ENCODE measurements around the gene CLCN2. TPM values are rescaled to one million over a fixed set of nuclear protein-coding genes. Genes with fewer than 3 reads are reported as not detected.

Gene CLCN2
- total RNA-seq, 1 experiment from 2014 or later = 22.6 TPM

DNA sequence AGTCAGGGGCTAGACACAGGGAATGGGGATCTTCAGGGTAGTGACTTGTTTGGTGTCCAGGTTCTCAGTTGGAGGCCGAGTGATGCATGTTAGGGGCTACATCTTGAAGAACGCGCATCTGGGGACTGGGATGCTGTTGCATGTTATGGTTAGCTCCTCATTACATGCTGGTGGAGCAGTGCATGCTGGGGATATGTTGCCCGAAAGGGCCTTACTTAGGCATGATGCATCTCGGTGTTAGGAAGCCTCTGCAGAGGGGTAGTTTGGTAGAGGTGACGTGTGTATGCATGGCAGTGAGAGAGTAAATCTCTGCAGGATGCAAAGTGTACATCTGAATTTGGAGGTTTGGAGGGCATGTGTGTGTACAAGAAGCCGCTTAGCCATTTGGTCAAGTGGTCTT is 44.6 kb downstream of the CLCN2 start:
- ATAC-seq (no peak), DNase-seq (ENCODE audit: low spot score) (no peak)
- TF ChIP-seq NR1H2 (CRISPR knock-in tag; IDR thresholded peaks at IDR 0.05) = no peak
- no peak for TF ChIP-seq ZNF317 (CRISPR knock-in tag; IDR thresholded peaks at IDR 0.05; ENCODE audit: borderline replicate concordance, low read depth)
- TF ChIP-seq, protein P1, sequence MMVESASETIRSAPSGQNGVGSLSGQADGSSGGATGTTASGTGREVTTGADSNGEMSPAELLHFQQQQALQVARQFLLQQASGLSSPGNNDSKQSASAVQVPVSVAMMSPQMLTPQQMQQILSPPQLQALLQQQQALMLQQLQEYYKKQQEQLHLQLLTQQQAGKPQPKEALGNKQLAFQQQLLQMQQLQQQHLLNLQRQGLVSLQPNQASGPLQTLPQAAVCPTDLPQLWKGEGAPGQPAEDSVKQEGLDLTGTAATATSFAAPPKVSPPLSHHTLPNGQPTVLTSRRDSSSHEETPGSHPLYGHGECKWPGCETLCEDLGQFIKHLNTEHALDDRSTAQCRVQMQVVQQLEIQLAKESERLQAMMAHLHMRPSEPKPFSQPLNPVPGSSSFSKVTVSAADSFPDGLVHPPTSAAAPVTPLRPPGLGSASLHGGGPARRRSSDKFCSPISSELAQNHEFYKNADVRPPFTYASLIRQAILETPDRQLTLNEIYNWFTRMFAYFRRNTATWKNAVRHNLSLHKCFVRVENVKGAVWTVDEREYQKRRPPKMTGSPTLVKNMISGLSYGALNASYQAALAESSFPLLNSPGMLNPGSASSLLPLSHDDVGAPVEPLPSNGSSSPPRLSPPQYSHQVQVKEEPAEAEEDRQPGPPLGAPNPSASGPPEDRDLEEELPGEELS (CRISPR knock-in tag; IDR thresholded peaks at IDR 0.05) = no peak
- TF ChIP-seq, protein P2, sequence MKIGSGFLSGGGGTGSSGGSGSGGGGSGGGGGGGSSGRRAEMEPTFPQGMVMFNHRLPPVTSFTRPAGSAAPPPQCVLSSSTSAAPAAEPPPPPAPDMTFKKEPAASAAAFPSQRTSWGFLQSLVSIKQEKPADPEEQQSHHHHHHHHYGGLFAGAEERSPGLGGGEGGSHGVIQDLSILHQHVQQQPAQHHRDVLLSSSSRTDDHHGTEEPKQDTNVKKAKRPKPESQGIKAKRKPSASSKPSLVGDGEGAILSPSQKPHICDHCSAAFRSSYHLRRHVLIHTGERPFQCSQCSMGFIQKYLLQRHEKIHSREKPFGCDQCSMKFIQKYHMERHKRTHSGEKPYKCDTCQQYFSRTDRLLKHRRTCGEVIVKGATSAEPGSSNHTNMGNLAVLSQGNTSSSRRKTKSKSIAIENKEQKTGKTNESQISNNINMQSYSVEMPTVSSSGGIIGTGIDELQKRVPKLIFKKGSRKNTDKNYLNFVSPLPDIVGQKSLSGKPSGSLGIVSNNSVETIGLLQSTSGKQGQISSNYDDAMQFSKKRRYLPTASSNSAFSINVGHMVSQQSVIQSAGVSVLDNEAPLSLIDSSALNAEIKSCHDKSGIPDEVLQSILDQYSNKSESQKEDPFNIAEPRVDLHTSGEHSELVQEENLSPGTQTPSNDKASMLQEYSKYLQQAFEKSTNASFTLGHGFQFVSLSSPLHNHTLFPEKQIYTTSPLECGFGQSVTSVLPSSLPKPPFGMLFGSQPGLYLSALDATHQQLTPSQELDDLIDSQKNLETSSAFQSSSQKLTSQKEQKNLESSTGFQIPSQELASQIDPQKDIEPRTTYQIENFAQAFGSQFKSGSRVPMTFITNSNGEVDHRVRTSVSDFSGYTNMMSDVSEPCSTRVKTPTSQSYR (CRISPR knock-in tag; IDR thresholded peaks at IDR 0.05) = no peak
- TF ChIP-seq, protein P3, sequence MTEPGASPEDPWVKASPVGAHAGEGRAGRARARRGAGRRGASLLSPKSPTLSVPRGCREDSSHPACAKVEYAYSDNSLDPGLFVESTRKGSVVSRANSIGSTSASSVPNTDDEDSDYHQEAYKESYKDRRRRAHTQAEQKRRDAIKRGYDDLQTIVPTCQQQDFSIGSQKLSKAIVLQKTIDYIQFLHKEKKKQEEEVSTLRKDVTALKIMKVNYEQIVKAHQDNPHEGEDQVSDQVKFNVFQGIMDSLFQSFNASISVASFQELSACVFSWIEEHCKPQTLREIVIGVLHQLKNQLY (CRISPR knock-in tag; IDR thresholded peaks at IDR 0.05) = no peak
- TF ChIP-seq RORB (CRISPR knock-in tag; IDR thresholded peaks at IDR 0.05) = no peak
- no peak for TF ChIP-seq ZBTB21 (CRISPR knock-in tag; IDR thresholded peaks at IDR 0.05; ENCODE audit: borderline replicate concordance)
- no peak for TF ChIP-seq GTF2I (CRISPR knock-in tag; conservative IDR thresholded peaks at IDR 0.05)
- TF ChIP-seq NR2C2 (CRISPR knock-in tag; IDR thresholded peaks at IDR 0.05) = no peak
- TF ChIP-seq IRF2 (CRISPR knock-in tag; IDR thresholded peaks at IDR 0.05; ENCODE audit: borderline replicate concordance, low read depth) = no peak
- TF ChIP-seq GABPB1 (CRISPR knock-in tag; IDR thresholded peaks at IDR 0.05) = no peak
- TF ChIP-seq ATF1 (CRISPR knock-in tag; IDR thresholded peaks at IDR 0.05) = no peak
- TF ChIP-seq SP1 (CRISPR knock-in tag; conservative IDR thresholded peaks at IDR 0.05) = no peak
- TF ChIP-seq MXD4 (CRISPR knock-in tag; IDR thresholded peaks at IDR 0.05; ENCODE audit: borderline replicate concordance) = no peak
- no peaks in the 10 kb centered on the region for H3K9me3 Mint-ChIP-seq
- H3K27me3 Mint-ChIP-seq (ENCODE audit: low read depth) = no peaks in the 10 kb centered on the region
- CTCF ChIA-PET = no interaction called here
- peaks cover 35% of the 10 kb centered on the region for H3K36me3 Mint-ChIP-seq
- H3K4me1 Mint-ChIP-seq = peaks cover 24% of the 10 kb centered on the region
- POLR2A ChIA-PET = interaction anchor here (1.1 kb wide), 1 partner anchor 88 kb away, joined by 3 read pairs; no protein-coding TSS in a partner anchor
- H3K27ac Mint-ChIP-seq = peak overlapping the region; percentile 74
- H3K4me3 Mint-ChIP-seq = peak overlapping the region; percentile 72

DNA sequence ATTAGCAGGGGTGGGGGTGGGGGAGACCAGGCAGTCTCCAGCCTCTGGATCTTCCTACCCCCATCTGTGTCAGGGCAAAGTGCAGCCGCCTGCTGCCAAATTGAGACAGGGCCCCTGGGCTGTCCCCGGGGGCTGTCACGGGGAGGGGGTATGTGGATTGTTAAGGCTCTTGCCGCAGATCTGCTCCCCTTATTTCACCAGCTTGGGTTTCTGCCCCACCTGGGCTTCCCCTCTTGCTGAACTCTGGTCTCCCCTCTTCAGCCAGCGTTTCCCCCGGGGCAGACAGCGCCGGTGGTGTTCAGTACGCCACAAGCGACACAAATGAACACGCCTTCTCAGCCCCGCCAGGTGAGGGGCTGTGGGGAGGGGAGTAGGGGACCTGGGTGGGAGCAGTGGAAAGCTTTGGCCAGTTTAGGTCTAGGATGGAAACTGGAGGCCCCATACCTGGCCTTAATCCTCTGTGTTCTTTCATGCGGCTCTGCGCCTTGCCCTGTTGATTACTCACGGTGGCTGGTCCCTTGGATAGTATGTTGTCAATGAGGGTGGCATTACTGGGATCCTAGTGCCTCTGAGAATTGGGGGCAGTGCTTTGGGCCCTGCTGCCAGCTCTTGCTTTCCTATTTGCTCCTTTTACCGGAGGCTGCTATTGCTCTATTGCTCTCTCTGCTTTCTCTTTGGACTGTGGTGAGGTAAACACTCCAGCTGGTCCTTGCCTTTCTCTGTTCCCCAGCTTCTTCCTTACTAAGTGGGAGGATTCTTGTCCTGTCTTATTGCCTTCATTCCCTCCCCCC is 45.3 kb downstream of the CLCN2 start:
- H3K36me3 Mint-ChIP-seq = peaks cover 28% of the 10 kb centered on the region
- no peaks in the 10 kb centered on the region for H3K27me3 Mint-ChIP-seq (ENCODE audit: low read depth)
- DNase-seq (ENCODE audit: low spot score) = no peak
- TF ChIP-seq, protein P4, sequence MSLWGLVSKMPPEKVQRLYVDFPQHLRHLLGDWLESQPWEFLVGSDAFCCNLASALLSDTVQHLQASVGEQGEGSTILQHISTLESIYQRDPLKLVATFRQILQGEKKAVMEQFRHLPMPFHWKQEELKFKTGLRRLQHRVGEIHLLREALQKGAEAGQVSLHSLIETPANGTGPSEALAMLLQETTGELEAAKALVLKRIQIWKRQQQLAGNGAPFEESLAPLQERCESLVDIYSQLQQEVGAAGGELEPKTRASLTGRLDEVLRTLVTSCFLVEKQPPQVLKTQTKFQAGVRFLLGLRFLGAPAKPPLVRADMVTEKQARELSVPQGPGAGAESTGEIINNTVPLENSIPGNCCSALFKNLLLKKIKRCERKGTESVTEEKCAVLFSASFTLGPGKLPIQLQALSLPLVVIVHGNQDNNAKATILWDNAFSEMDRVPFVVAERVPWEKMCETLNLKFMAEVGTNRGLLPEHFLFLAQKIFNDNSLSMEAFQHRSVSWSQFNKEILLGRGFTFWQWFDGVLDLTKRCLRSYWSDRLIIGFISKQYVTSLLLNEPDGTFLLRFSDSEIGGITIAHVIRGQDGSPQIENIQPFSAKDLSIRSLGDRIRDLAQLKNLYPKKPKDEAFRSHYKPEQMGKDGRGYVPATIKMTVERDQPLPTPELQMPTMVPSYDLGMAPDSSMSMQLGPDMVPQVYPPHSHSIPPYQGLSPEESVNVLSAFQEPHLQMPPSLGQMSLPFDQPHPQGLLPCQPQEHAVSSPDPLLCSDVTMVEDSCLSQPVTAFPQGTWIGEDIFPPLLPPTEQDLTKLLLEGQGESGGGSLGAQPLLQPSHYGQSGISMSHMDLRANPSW (CRISPR knock-in tag; conservative IDR thresholded peaks at IDR 0.05; ENCODE audit: low read depth) = no peak
- no peak for TF ChIP-seq ZNF219 (CRISPR knock-in tag; IDR thresholded peaks at IDR 0.05; ENCODE audit: borderline replicate concordance)
- TF ChIP-seq SP1 (CRISPR knock-in tag; conservative IDR thresholded peaks at IDR 0.05) = no peak
- TF ChIP-seq CREM (CRISPR knock-in tag; IDR thresholded peaks at IDR 0.05) = no peak
- no peak for TF ChIP-seq OVOL2 (CRISPR knock-in tag; IDR thresholded peaks at IDR 0.05; ENCODE audit: borderline replicate concordance)
- TF ChIP-seq ZNF121 (CRISPR knock-in tag; IDR thresholded peaks at IDR 0.05) = no peak
- TF ChIP-seq SOX15 (CRISPR knock-in tag; IDR thresholded peaks at IDR 0.05) = no peak
- TF ChIP-seq, protein P5, sequence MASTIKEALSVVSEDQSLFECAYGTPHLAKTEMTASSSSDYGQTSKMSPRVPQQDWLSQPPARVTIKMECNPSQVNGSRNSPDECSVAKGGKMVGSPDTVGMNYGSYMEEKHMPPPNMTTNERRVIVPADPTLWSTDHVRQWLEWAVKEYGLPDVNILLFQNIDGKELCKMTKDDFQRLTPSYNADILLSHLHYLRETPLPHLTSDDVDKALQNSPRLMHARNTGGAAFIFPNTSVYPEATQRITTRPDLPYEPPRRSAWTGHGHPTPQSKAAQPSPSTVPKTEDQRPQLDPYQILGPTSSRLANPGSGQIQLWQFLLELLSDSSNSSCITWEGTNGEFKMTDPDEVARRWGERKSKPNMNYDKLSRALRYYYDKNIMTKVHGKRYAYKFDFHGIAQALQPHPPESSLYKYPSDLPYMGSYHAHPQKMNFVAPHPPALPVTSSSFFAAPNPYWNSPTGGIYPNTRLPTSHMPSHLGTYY (CRISPR knock-in tag; IDR thresholded peaks at IDR 0.05) = no peak
- TF ChIP-seq, protein P6, sequence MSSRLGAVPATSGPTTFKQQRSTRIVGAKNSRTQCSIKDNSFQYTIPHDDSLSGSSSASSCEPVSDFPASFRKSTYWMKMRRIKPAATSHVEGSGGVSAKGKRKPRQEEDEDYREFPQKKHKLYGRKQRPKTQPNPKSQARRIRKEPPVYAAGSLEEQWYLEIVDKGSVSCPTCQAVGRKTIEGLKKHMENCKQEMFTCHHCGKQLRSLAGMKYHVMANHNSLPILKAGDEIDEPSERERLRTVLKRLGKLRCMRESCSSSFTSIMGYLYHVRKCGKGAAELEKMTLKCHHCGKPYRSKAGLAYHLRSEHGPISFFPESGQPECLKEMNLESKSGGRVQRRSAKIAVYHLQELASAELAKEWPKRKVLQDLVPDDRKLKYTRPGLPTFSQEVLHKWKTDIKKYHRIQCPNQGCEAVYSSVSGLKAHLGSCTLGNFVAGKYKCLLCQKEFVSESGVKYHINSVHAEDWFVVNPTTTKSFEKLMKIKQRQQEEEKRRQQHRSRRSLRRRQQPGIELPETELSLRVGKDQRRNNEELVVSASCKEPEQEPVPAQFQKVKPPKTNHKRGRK (CRISPR knock-in tag; IDR thresholded peaks at IDR 0.05; ENCODE audit: borderline replicate concordance) = no peak
- POLR2A ChIA-PET = interaction anchor here (1.1 kb wide), 1 partner anchor 88 kb away, joined by 3 read pairs; no protein-coding TSS in a partner anchor
- peaks cover 24% of the 10 kb centered on the region for H3K4me1 Mint-ChIP-seq
- no peaks in the 10 kb centered on the region for H3K9me3 Mint-ChIP-seq
- no peak for ATAC-seq
- peak overlapping the region; percentile 72 for H3K4me3 Mint-ChIP-seq
- H3K27ac Mint-ChIP-seq = peak overlapping the region; percentile 74
- CTCF ChIA-PET = interaction anchor here (1.4 kb wide), 1 partner anchor 140 kb away, joined by 3 read pairs; no protein-coding TSS in a partner anchor
